Hematopoietic multipotent progenitor cell (in vitro differentiated cells): ENCODE data around the gene CCL2. TPM values are rescaled to one million over a fixed set of nuclear protein-coding genes. Genes with fewer than 3 reads are reported as not detected.
"Not testable (repeated sequence)": the region's sequence is repeated elsewhere in the genome, so short reads cannot be mapped to it uniquely, and the experiment has no call there.

Experiments
- DNase-seq, 3 donors: peaks; one replicate each; pipeline ENCODE4 v3.0.0-alpha.2; 2011 to 2015; ENCODE audit warnings: low read depth in 2 of 3, low spot score in 2 of 3
- total RNA-seq: library from RNA; depleted of rRNA; stranded (reverse); fragments of >200 nt; gene quantifications from one replicate; pipeline ENCODE4 v1.2.3, GENCODE V29; 2012

CCL2 gene
- total RNA-seq: under 0.01 TPM

DNA sequence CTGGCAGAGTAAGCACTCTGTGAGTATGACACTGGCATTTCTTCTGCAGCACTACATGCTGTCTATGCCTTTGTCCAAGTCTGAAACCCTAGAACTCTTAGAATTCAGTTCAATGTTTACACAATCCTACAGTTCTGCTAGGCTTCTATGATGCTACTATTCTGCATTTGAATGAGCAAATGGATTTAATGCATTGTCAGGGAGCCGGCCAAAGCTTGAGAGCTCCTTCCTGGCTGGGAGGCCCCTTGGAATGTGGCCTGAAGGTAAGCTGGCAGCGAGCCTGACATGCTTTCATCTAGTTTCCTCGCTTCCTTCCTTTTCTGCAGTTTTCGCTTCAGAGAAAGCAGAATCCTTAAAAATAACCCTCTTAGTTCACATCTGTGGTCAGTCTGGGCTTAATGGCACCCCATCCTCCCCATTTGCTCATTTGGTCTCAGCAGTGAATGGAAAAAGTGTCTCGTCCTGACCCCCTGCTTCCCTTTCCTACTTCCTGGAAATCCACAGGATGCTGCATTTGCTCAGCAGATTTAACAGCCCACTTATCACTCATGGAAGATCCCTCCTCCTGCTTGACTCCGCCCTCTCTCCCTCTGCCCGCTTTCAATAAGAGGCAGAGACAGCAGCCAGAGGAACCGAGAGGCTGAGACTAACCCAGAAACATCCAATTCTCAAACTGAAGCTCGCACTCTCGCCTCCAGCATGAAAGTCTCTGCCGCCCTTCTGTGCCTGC is at the start of gene CCL2:
Gene CCL2 (plus strand): TSS at position 635 of the 730 bp plus-strand sequence. CDS start 65 bp downstream, at position 700.
- DNase-seq: no peak

DNA sequence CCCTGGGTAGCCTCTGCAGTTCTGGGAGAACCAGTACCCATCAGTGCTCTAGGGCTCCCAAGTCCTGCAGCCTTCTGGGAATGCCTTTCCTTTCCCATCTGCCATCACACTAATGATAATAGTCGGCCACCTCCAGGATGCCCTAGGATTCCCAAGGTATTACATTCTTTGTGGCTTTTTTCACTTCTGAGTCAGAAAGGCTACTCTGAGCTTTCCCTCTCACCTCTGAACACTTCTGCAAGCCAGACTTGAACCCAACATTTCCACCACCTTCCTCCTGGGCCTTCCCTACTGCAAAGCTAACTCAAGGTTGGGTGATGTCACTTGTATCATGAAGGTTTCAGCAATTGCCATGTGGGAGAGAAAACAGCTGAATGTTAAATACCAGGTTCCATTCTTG is 49.7 kb upstream of the CCL2 start:
- no peak for DNase-seq

DNA sequence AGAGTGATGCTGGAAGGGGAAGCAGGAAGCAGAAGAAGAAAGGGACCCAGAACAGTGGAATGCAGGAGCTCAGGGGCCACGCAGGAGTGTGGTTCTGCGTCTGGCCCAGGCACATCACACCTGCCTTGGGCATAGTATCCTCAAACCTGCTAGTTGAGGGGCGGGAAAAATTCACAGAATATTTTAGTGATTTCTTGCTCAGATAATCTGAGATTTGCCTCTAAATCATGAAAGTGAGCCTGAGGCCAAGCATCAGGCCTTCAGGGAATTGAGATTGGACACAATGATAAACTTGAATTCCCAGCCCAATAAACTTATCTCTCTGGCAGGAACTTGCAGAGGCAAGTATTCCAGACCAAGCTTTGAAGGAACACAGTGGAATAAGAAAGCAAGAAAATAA is 48.5 kb upstream of the CCL2 start:
- no peak for DNase-seq

DNA sequence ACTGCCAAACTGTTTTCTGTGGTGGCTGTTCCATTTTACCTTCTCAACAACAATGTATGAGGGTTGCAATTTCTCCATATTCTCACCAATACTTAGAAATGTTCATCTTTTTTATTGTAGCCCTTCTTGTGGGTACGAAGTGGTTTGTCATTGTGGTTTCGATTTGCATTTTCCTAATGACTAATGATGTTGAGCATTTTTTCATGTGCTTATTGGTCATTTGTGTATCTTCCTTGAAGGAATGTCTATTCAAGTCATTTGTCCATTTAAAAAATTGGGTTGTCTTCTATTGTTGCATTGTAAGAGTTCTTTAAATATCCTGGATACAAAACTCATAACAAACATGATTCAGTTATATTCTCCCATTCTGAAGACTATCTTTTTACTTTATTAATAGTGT is 47.5 kb upstream of the CCL2 start:
- no peak for DNase-seq

DNA sequence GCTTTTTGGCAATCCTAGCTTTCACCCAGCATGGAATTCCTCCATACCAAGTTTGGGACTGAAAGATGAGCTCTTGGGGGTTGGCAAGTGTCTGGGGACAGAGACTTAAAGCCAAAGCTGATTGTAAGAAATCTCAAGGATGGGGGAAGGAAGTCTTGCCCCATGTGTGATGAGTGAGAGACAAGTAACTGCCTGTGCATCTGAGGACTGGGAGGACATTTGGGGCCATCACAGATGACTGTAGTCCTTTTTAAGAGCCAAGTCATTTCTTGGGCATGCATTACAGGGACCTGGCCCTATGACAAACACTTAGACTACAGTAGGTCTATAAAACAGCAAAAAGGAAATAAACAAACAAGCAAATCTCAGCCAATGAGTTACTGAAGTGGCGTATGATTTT is 36.3 kb upstream of the CCL2 start:
- no peak for DNase-seq

DNA sequence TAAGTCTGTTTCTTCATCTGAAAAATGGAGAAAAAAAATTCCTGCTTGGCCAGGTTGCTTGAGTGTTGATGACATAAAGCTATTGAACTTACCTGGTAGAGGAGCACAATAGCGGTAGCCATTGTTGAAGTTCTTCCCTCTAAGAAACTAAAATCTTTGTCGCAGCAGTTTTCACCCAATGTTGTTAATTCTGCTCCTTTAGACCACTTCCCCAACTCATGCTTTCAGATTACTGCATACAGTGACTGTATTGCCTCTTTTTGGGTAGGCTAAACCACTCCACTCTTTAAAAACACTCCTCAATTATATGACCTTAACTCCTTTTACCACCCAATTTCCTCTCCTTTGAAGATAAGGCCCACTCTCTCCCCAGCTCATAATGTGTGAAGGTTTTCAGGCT is 35.7 kb upstream of the CCL2 start:
- DNase-seq: no peak

DNA sequence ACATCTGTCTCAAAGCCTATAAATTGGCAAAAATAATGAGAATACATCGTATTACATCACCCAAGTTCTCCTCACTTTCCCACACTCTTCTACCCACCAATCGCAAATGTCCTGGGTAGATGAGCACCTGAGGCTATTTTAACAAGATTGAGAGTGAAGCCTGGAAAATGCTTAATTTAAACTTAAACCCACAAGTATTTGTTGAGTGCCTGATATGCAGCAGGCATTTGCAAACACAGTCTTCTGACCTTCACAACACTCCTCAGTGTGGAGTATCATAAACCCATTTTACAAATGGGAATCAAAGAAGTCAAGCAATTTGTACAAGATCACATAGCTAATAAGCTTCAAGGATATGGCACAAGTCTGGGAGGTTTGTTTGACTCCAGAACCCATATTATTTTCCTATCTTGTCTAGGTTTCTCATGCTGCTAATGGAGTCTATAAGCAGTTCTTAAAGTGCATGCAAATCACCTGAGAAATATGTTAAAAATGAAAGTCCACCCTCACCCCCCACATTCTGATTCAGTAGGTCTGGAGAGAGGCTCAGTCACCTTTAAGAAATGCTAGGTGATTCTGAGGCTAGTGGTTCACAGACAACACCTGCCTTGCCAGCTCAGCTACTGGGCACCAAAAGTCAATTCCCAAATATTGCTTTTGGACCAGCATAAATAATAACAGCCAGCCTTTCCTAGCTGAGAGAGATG is 34.9 kb upstream of the CCL2 start:
- no peak for DNase-seq

DNA sequence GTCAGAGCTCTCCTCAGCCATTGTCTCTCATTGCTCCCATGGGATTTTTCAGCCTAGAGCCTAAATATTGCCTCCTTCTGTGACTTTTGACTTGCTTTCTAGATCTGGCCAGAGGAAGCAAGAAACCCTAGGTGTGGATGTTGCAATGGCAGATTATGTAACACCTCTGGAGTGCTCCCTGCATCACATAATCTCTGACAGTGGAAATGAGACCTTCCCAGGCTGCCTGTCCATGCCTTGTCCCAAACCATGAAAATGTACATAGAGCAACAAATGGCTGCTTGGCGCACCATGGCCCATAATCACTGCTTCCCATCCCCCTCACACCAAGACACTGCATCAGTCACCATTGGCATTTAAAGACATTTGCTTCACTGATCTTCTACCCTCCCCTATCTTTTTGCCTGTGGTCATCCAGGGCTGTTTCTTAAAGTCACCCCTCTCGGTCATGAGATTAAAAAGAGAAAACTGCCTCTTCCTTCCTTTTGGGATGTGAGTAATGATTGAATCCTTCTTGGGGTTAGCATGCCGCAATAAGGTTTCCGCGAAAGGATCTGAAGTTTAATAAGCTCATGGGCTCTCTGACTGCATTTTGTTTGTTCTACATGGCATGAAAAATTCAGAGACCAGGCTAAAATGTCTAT is 34.2 kb upstream of the CCL2 start:
- DNase-seq: no peak

DNA sequence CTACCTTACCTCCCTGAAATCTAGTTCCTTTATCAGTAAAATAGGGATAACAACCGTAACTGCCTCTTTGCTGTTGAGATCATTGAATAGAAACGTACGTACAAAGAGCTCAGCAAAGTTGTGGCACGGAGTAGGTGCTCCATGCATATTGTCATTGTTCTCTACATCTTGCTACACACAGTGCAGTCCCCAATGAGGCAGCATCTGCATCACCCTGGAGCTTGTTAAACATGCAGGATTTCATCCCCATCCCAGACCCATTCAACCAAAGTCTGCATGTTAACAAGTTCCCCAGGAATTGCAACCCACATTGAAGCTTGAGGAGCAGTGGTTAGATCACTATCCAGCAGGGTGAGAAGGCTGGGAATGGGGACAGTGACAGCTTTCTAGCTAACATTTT is 33.7 kb upstream of the CCL2 start:
- DNase-seq: no peak

DNA sequence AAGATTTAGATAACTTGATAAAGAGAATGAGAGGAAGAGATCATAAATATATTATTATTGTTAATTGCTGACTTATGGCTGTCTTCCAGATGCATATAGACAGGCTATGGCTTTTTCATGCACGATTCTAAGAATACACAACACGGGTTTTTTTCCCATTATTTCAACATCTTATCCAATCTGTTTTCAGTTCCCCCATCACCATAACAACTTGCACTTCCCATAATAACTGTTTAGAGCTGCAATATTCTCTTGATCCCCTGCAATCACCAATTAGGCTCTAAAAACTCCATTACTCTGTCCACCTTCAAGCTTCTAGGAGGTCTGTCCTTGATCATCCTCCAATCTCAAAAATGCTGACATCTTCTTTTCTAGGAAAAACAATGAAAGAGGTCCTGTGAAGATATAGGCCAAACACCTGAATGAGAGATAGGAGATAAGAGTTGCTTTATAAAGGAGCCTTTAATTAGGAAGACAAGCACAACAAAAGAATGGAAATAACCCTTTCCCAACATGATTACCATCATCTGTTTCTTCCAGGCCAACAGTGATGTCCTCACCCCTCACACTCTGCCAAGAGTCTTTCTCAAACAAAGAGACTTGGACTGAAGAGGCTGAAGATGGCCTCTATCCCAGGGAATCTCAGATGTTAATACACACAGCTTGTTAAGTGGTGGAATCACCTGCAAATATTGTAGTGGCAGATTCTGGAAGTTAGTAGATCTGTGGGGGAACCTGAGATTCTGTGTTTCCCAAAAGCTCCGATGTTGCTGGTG is 32.2 kb upstream of the CCL2 start:
- no peak for DNase-seq

DNA sequence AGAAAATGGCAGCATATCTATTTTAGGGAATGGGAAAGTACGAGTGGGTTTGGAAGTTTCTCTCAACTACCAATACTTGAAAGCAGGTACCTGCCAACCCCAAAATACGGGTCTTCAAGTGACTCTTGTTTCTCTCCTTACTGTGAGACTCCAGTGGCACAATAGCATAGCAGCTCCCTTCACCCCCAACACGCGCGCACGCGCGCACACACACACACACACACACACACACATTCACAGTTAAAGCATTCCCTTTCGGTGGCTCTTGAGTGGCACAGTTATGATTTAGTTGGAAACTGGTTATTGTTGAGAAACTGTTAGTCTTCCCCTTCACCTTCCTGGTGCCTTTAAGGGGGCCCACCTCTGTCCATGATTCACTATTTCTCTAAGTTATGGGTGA is 30.0 kb upstream of the CCL2 start:
- DNase-seq: no peak

DNA sequence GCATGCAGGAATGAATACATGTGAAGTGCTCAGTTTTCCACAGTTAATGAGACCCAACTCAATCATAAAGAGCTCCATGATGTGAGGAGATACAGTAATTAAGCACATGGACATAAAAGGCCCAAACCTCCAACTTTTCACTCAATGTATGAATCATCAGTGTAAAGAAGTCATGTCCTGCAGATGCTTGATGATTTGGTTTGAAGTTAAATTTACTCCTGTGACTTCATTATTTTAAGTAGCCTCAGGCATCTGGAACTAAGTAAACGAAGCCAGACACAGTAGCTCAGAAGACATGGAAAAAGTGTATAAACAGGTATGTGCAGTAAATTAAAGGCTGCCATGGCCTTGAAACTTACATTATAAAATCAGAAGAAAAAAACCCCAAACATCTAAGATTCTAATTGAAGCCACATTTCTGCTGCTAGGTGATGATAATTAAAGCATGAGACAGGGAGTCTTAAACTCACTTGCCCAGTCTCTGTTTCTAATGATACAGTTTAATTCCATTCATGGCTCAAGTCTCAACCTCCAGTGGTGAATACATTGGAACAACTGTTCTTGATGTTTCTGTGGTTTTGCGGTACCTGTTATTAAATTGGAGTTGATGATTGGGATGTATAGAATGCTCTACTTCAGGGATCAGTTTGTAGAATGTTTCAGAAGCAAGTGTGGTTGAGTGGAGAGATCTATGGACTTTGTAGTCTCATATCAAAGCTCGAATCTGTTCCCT is 28.9 kb upstream of the CCL2 start:
- no peak for DNase-seq

DNA sequence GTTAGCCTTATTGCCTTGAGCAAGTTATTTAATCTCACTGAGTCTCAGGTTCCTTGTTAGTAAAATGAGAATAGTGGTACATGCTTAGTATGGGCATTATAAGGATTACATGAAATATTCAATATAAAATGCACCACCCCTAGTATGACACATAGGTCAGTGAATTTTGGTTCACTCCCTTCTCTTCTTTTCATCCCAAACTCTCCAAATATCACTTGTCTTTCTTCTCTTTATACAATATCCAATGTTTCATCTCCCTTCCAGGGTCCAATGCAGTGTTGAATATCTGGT is 28.4 kb upstream of the CCL2 start:
- DNase-seq: no peak

DNA sequence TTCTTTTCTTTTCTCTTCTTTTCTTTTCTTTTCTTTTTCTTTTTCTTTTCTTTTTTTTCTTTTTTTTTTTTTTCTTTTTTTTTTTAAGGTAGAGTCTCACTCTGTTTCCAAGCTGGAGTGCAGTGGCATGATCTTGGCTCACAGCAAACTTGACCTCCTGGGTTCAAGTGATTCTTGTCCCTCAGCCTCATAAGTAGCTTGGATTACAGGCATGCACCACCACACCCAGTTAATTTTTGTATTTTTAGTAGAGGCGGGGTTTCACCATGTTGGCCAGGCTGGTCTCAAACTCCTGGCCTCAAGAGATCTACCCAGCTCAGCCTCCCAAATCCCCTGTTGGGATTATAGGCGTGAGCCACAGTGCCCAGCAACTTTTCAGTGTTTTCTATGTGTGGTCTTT is 27.8 kb upstream of the CCL2 start:
- not testable (repeated sequence) for DNase-seq

DNA sequence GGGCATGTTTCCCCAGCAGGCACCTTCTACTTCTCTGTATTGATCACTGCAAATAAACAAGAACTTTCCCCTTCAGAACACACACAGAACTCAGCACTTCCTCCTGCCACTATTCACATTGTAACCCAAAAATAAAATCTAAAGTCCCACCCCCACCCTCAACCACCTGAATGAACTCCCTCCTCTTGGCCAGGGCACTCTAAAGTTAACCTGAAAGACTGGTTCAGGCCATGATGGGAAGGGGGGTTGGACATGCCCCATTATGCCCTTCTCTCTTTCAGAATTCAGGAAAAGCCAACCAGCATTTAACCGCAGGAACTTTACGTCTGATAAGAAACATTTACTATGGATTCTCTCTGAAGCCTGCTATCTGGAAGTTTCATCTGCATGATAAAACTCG is 27.4 kb upstream of the CCL2 start:
- no peak for DNase-seq

DNA sequence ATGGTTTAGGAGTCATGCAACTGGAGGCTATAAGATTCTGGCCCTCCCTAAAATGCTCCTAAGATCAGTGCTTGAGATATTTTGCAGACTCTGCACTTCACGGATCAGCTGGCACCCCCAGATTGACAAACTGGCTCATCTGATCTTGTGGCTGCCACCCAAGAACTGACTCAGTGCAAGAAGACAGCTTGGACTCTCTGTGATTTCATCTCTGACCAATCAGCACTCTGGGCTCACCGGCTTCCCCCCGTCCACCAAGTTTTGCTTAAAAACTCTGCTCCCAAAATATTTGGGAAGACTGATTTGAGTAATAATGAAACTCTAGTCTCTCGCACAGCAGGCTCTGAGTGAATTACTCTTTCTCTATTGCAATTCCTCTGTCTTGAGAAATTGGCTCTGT is 26.3 kb upstream of the CCL2 start:
- no peak for DNase-seq

DNA sequence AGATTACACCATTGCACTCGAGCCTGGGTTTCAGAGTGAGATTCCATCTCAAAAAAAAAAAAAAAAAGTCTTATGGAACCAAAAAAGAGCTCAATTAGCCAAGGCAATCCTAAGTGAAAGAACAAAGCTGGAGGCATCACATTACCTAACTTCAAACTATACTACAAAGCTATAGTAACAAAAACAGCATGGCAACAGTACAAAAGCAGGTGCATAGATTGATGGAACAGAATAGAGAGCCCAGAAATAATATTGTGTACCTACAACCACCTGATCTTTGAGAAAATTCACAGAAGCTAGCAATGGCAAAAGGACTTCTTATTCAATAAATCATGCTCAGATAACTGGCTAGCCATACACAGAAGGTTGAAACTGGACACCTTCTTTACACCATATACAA is 24.7 kb upstream of the CCL2 start:
- no peak for DNase-seq

DNA sequence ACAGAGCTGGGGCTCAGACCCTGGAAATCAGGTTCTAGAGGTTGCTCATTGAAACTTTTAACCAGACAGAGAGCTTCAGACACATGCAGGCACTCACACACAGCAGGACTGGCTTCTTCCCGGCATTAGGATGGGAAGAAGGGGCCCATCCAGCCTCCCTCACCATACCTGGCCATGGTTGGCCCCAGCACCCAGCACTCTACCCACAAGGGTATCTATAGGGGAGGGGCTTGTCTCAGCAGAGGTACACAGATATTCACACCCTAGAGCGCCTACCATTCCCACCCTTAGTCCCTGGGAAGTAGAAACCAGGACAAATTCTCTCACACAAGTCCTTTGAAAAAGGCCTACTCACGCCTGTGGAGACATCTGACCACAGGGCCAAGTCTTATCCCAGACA is 20.5 kb upstream of the CCL2 start:
- no peak for DNase-seq

DNA sequence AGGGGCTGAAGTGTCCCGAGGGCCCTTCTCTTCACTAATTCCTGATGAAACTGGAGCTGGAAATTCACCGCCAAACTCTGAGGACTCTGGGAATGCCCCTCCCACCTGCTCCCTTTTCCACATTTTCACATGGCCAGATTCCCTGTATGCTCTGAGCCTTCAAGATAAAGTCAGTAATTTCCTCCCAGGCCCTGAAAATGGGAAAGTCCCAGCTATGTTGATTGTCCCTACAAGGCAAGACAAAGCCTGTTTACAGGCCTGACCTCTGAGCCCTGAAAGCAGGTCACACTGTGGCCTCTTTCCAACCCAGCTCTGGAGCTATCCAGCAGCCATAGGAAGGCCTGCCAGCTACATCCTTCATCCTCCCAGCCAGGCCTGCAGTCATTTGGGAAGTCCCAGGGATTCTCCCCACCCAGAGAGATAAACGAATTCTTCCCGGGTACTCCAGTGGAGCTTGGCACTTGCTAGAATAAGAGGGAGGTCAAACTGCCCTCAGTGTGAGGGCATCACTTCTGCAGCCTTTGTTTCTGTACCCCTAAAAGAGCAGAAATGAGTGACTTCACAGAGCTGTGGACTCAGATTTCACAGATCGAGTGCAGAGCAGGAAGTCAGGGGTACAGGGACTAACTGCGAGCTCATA is 19.6 kb upstream of the CCL2 start:
- no peak for DNase-seq

DNA sequence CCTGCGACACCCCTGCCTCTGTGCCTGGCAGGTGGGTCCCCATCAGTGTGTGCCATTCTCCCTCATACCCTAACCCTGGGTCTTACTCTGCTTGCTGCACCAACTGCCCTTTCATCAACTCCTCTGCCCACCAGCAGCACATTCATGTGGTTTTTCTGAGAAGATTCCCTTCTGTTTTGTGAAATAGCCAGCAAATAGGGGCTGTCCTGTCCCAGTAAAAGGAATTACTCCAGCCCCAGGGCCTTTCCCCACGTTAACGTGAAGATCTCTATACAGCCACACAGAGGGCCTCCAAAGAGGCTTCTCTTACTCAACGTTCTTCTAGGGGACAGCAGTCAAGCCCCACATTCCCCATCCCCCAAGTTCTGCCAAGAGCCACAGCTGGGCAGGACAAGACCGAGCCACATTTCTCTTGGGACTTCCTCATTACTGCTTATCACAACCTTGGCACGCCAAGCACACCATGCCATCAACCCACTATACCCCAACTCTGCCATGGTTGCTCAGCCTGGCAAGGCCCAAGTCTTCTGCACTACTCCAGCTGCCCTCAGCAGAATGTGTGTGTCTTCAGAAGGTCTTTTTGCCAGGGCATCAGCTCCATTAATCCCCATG is 18.7 kb upstream of the CCL2 start:
- peak in 2 of 3 donors; percentile 41 to 79 for DNase-seq
